ENCODE data around the gene SLC23A1.

DNA sequence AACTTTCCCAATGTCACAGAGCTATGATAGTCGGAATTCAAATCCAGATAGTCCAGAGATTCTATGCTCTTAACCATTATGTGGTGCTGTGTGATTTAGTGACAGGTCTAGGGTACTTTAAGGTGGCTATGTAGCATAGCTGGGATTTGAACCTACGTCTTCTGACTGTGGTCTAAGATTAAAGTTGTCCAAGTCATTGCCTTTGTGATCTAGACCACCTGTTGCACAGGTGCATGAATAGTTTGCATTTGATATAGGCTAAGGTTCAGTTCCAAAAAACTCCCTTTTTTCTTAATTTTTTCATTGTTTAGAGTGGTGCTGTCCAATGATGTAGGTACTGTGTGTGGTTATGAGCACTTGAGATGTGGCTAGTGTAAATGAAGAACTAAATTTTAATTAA is 38.9 kb downstream of the SLC23A1 start:
- TF ChIP-seq, protein P1, sequence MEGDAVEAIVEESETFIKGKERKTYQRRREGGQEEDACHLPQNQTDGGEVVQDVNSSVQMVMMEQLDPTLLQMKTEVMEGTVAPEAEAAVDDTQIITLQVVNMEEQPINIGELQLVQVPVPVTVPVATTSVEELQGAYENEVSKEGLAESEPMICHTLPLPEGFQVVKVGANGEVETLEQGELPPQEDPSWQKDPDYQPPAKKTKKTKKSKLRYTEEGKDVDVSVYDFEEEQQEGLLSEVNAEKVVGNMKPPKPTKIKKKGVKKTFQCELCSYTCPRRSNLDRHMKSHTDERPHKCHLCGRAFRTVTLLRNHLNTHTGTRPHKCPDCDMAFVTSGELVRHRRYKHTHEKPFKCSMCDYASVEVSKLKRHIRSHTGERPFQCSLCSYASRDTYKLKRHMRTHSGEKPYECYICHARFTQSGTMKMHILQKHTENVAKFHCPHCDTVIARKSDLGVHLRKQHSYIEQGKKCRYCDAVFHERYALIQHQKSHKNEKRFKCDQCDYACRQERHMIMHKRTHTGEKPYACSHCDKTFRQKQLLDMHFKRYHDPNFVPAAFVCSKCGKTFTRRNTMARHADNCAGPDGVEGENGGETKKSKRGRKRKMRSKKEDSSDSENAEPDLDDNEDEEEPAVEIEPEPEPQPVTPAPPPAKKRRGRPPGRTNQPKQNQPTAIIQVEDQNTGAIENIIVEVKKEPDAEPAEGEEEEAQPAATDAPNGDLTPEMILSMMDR (IDR thresholded peaks at IDR 0.05): no peak
- no peak for TF ChIP-seq POLR2A (IDR thresholded peaks at IDR 0.05)

Data from testis (tissue), 2 donors.